PC-3 (cell line): ENCODE data around the gene HERC5. TPM values are rescaled to one million over a fixed set of nuclear protein-coding genes. Genes with fewer than 3 reads are reported as not detected.

Experiments used
- ATAC-seq: fragments of 200-7000 bp; cut with Tn5 transposase; 2 replicates; pipeline ENCODE4 v1.9.1; 2020; ENCODE audit warnings: mild to moderate bottlenecking, moderate library complexity
- BruUV-seq: library from RNA; stranded (reverse); fragments of 400-500 nt; replicated peaks from 2 replicates; lab custom pipeline; 2021; lab: Mats Ljungman, UMichigan
- CTCF ChIA-PET: fragments of 300-600 bp; sonication (Branson Sonifier 250); formaldehyde crosslinking; loops from one replicate; lab custom pipeline; 2022; ENCODE audit warnings: antibody characterized with exemption; lab: Charles Lee
- POLR2A ChIA-PET: fragments of 300-600 bp; sonication (Branson Sonifier 250); formaldehyde crosslinking; loops from one replicate; lab custom pipeline; 2022; ENCODE audit warnings: antibody characterized with exemption; ENCODE audit not compliant: unreplicated experiment; lab: Charles Lee
- DNase-seq: peaks from one replicate; pipeline ENCODE4 v3.0.0-alpha.2; 2015
- H2AFZ ChIP-seq: fragments of 300-600 bp; sonication (generic); 2 replicates; pipeline ENCODE4 v1.6.0; 2016; ENCODE audit warnings: antibody characterized with exemption, low read length
- H3F3A ChIP-seq: fragments of 300-600 bp; sonication (generic); one replicate; pipeline ENCODE4 v1.6.0; 2017; ENCODE audit warnings: antibody characterized with exemption, low read length, control low read depth, mild to moderate bottlenecking; ENCODE audit not compliant: unreplicated experiment
- H3K27ac ChIP-seq: fragments of 300-600 bp; sonication (generic); 2 replicates; pipeline ENCODE4 v1.5.1; 2016; ENCODE audit warnings: mild to moderate bottlenecking, low read length
- H3K27me3 ChIP-seq: fragments of 300-600 bp; sonication (generic); 2 replicates; pipeline ENCODE4 v1.6.1; 2016; ENCODE audit warnings: low read length, mixed read lengths
- H3K36me3 ChIP-seq: fragments of 300-600 bp; sonication (generic); 2 replicates; pipeline ENCODE4 v1.6.1; 2016; ENCODE audit warnings: low read depth, mixed run types, low read length, mixed read lengths
- H3K4me1 ChIP-seq: fragments of 300-600 bp; sonication (generic); 2 replicates; pipeline ENCODE4 v1.5.1; 2016; ENCODE audit warnings: low read length; ENCODE audit not compliant: insufficient read depth
- H3K4me2 ChIP-seq: fragments of 300-600 bp; sonication (generic); 2 replicates; pipeline ENCODE4 v1.6.0; 2016; ENCODE audit warnings: low read length
- H3K4me3 ChIP-seq: fragments of 300-600 bp; sonication (generic); 2 replicates; pipeline ENCODE4 v1.5.1; 2016; ENCODE audit warnings: mild to moderate bottlenecking, low read length, mixed read lengths
- H3K79me2 ChIP-seq: fragments of 300-600 bp; sonication (generic); 2 replicates; pipeline ENCODE4 v1.6.1; 2017; ENCODE audit warnings: low read length, mixed read lengths
- H3K9ac ChIP-seq: fragments of 300-600 bp; sonication (generic); 2 replicates; pipeline ENCODE4 v1.6.0; 2016; ENCODE audit warnings: mild to moderate bottlenecking, low read length
- H3K9me2 ChIP-seq: fragments of 300-600 bp; sonication (generic); replicated peaks from 2 replicates; pipeline ENCODE4 v1.6.1; 2016; ENCODE audit warnings: mixed run types, low read length, mixed read lengths
- H3K9me3 ChIP-seq: fragments of 300-600 bp; sonication (generic); 2 replicates; pipeline ENCODE4 v1.6.1; 2016; ENCODE audit warnings: low read length, mixed read lengths
- H4K20me1 ChIP-seq: fragments of 300-600 bp; sonication (generic); 2 replicates; pipeline ENCODE4 v1.6.1; 2016; ENCODE audit warnings: low read length, mixed read lengths
- EZH2 ChIP-seq: fragments of 300-600 bp; sonication (generic); IDR thresholded peaks from one replicate; pipeline ENCODE4 v1.6.1; 2017; ENCODE audit warnings: antibody characterized with exemption, mild to moderate bottlenecking, low read length; ENCODE audit not compliant: unreplicated experiment
- EZH2phosphoT487 ChIP-seq: fragments of 300-600 bp; sonication (generic); IDR thresholded peaks from 2 replicates; pipeline ENCODE4 v1.6.1; 2018; ENCODE audit warnings: mild to moderate bottlenecking, antibody characterized with exemption, low read length, borderline replicate concordance
- intact Hi-C: fragments of 100-400 bp; cut with micrococcal nuclease; formaldehyde crosslinking; loops from 2 replicates; pipeline ENCODE4 v1.9.0; 2023
- total RNA-seq: library from RNA; depleted of rRNA; stranded (reverse); fragments of >200 nt; gene quantifications from 2 replicates; pipeline ENCODE4 v1.2.3, GENCODE V29; 2014
- TF ChIP-seq, protein P1 (sequence below): fragments of 300-600 bp; sonication (generic); conservative IDR thresholded peaks from 2 replicates; pipeline ENCODE4 v1.5.1; 2017; ENCODE audit warnings: antibody characterized with exemption, low read depth, mild to moderate bottlenecking, low read length

Gene HERC5
- total RNA-seq, 1 experiment from 2014 or later = 2.6 TPM

DNA sequence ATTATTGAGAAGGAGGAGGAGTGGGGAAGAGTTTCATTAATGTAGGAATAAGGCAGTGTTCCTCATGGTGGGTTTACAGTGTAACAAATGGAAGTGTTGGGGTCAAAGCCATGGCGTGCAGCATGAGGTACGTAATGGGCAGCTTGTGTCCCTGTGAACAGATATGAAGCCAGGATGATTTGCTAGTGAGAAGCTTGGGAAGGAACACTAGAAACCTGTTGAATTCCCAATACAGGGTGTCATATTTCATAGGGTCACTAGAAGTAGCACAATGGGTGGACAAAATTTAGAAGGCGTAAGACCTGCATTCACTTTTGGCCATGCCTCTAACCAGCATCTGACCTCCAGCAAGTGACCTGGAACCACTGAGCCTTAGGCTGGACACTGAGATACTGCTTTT lies 59.8 kb downstream of the HERC5 start:
- BruUV-seq = no TSS peak
- TF ChIP-seq EZH2 (no peak), EZH2phosphoT487 (no peak)
- TF ChIP-seq, protein P1, sequence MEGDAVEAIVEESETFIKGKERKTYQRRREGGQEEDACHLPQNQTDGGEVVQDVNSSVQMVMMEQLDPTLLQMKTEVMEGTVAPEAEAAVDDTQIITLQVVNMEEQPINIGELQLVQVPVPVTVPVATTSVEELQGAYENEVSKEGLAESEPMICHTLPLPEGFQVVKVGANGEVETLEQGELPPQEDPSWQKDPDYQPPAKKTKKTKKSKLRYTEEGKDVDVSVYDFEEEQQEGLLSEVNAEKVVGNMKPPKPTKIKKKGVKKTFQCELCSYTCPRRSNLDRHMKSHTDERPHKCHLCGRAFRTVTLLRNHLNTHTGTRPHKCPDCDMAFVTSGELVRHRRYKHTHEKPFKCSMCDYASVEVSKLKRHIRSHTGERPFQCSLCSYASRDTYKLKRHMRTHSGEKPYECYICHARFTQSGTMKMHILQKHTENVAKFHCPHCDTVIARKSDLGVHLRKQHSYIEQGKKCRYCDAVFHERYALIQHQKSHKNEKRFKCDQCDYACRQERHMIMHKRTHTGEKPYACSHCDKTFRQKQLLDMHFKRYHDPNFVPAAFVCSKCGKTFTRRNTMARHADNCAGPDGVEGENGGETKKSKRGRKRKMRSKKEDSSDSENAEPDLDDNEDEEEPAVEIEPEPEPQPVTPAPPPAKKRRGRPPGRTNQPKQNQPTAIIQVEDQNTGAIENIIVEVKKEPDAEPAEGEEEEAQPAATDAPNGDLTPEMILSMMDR = no peak

DNA sequence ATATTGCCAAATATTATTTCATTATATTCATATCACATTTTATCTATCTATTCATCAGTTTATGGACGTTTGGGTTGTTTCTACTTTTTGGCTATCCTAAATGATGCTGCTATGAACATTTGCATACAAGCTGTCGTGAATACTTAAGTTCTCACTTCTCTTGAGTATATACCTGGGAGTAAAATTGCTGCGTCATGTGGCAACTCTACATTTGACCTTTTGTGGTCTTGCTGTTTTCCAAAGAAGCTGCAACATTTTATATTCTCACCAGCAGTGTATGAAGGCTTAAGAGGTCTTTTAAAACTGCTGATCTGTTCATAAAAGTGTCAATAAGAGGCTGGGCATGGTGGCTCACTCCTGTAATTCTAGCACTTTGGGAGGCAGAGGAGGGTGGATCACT lies 60.9 kb downstream of the HERC5 start:
- Histone ChIP-seq H2AFZ (no peak overlapping the region), H3K4me2 (no peak overlapping the region), H3K4me1 (peaks cover 12% of the 10 kb centered on the region), H3K36me3 (peaks cover 13% of the 10 kb centered on the region), H3K27me3 (no peaks in the 10 kb centered on the region), H3K27ac (no peak overlapping the region), H3F3A (no peaks in the 10 kb centered on the region), H3K9ac (no peak overlapping the region), H3K9me2 (no peaks in the 10 kb centered on the region), H4K20me1 (peaks cover 18% of the 10 kb centered on the region), H3K4me3 (no peak overlapping the region), H3K9me3 (no peaks in the 10 kb centered on the region), H3K79me2 (peaks cover 20% of the 10 kb centered on the region)
- ATAC-seq (no peak), DNase-seq (no peak)
- intact Hi-C loops = loop anchor here (5.0 kb wide), 2 partner anchors 486 to 666 kb away; no protein-coding TSS in a partner anchor
- TF ChIP-seq EZH2 = no peak
- TF ChIP-seq, protein P1 = no peak
- TF ChIP-seq EZH2phosphoT487 = no peak
- ChIA-PET CTCF (no interaction called here), POLR2A (no interaction called here)
- BruUV-seq = no TSS peak

More for the DNA sequence above, 59.8 kb downstream of the HERC5 start:
- no peaks in the 10 kb centered on the region for H3K9me2 ChIP-seq
- ATAC-seq (no peak), DNase-seq (no peak)
- no peak overlapping the region for H3K4me3 ChIP-seq
- no peak overlapping the region for H2AFZ ChIP-seq
- H3F3A ChIP-seq = no peaks in the 10 kb centered on the region
- H3K9ac ChIP-seq = no peak overlapping the region
- peaks cover 8% of the 10 kb centered on the region; the same call in 1 of the 2 replicates for H4K20me1 ChIP-seq
- H3K9me3 ChIP-seq = no peaks in the 10 kb centered on the region
- intact Hi-C loops = loop anchor here (5.0 kb wide), 2 partner anchors 484 to 664 kb away; no protein-coding TSS in a partner anchor
- H3K79me2 ChIP-seq = peaks cover 9% of the 10 kb centered on the region
- peaks cover 13% of the 10 kb centered on the region for H3K36me3 ChIP-seq
- ChIA-PET CTCF (no interaction called here), POLR2A (no interaction called here)
- H3K4me1 ChIP-seq = 0 out of 2 replicates have a peak, but pooled peaks cover 5% of the 10 kb centered on the region
- H3K4me2 ChIP-seq = no peak overlapping the region
- H3K27me3 ChIP-seq = no peaks in the 10 kb centered on the region
- no peak overlapping the region for H3K27ac ChIP-seq

DNA sequence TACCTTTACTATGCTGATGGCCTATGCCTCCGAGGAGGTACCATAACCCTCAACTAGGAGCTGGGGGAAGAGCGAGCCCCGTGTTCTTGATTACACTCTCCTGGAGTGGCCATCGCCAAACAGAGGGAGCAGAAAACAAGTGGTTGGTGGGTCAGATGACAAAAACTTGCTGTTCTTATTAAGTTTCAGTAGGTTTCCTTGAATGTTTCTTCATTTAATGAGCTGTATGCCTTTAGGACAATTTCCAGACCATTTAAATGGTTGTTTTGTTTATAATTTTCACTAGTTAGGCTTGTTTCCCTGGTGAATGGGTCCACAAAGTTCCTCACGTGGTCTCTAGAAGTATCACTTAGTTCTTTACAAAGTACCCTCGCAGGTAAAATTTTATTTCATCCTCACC lies 62.0 kb downstream of the HERC5 start:
- DNase-seq = no peak
- intact Hi-C loops = loop anchor here (5.0 kb wide), 2 partner anchors 487 to 667 kb away; no protein-coding TSS in a partner anchor
- ChIA-PET POLR2A (no interaction called here), CTCF (interaction anchor here (0.6 kb wide), 1 partner anchor 528 kb away, joined by 3 read pairs; no protein-coding TSS in a partner anchor)
- TF ChIP-seq EZH2phosphoT487 = no peak
- TF ChIP-seq, protein P1 = no peak
- no peak for TF ChIP-seq EZH2
- Histone ChIP-seq H3K9ac (no peak overlapping the region), H3K27me3 (no peaks in the 10 kb centered on the region), H3K36me3 (peaks cover 13% of the 10 kb centered on the region), H3K9me3 (no peaks in the 10 kb centered on the region), H4K20me1 (peaks cover 22% of the 10 kb centered on the region), H3K9me2 (no peaks in the 10 kb centered on the region), H3K79me2 (peaks cover 27% of the 10 kb centered on the region), H3K4me3 (no peak overlapping the region), H2AFZ (no peak overlapping the region), H3K4me2 (no peak overlapping the region), H3K4me1 (peaks cover 14% of the 10 kb centered on the region), H3K27ac (no peak overlapping the region), H3F3A (no peaks in the 10 kb centered on the region)
- no TSS peak for BruUV-seq
- ATAC-seq = no peak
